Measurements from ENCODE around the gene ZNF417. TPM values are rescaled to one million over a fixed set of nuclear protein-coding genes. Genes with fewer than 3 reads are reported as not detected.
"Not testable (repeated sequence)": the region's sequence is repeated elsewhere in the genome, so short reads cannot be mapped to it uniquely, and the experiment has no call there.

The ZNF417 gene
- total and polyA plus RNA-seq, 4 donors, result 2.0 to 23.5 (median 10.0) TPM

GRCh38 chr19:57900311-57900710, 16.1 kb downstream of the ZNF417 start:
- intact Hi-C loops (cut with DNase I), result no loop called here
- H3K4me1 ChIP-seq (ENCODE audit: control insufficient read depth in 1 of 2, insufficient read depth in 2 of 2, low read length in 2 of 2), result no peaks in the 10 kb centered on the region
- H3K9me3 ChIP-seq (ENCODE audit: control insufficient read depth, low read length), result peaks cover 13% of the 10 kb centered on the region
- no peaks in the 10 kb centered on the region for H3K36me3 ChIP-seq (ENCODE audit: control insufficient read depth in 1 of 2, insufficient read depth in 2 of 2, low read length in 1 of 2)
- DNase-seq, result no peak
- no peak overlapping the region for H3K4me3 ChIP-seq (ENCODE audit: low read length in 2 of 2)
- ATAC-seq (ENCODE audit: low FRiP score), result no peak
- H3K27me3 ChIP-seq (ENCODE audit: control insufficient read depth in 1 of 2, insufficient read depth in 2 of 2, low read length in 1 of 2), result no peaks in the 10 kb centered on the region
- WGBS, 2 donors, result 70 to 80% methylated on average over 5 of the region's 5 CpGs
- no peak overlapping the region for H3K27ac ChIP-seq (ENCODE audit: low read depth in 1 of 2, low read length in 2 of 2)

GRCh38 chr19:57890706-57891105, 25.7 kb downstream of the ZNF417 start:
- H3K36me3 ChIP-seq (ENCODE audit: control insufficient read depth in 1 of 2, insufficient read depth in 2 of 2, low read length in 1 of 2); H3K27ac ChIP-seq (ENCODE audit: low read depth in 1 of 2, low read length in 2 of 2); DNase-seq; H3K4me3 ChIP-seq (ENCODE audit: low read length in 2 of 2); H3K4me1 ChIP-seq (ENCODE audit: control insufficient read depth in 1 of 2, insufficient read depth in 2 of 2, low read length in 2 of 2); intact Hi-C loops (cut with DNase I); H3K9me3 ChIP-seq (ENCODE audit: control insufficient read depth, low read length); ATAC-seq (ENCODE audit: low FRiP score); H3K27me3 ChIP-seq (ENCODE audit: control insufficient read depth in 1 of 2, insufficient read depth in 2 of 2, low read length in 1 of 2): not testable (repeated sequence)
- WGBS, 2 donors, result 28 to 39% methylated on average over 3 of the region's 3 CpGs

- H3K27ac ChIP-seq (ENCODE audit: low read depth in 1 of 2, low read length in 2 of 2), result no peak within 1 kb of the TSS
- H3K9me3 ChIP-seq (ENCODE audit: control insufficient read depth, low read length), result peaks cover 2% of the 10 kb centered on the region
- DNase-seq, result peak; percentile 74 to 88
- H3K4me1 ChIP-seq (ENCODE audit: control insufficient read depth in 1 of 2, insufficient read depth in 2 of 2, low read length in 2 of 2), result no peaks in the 10 kb centered on the region
- intact Hi-C loops (cut with DNase I), result no loop called here
- peak; percentile 85 for ATAC-seq (ENCODE audit: low FRiP score)
- H3K4me3 ChIP-seq (ENCODE audit: low read length in 2 of 2), result no peak within 1 kb of the TSS
- no peaks in the 10 kb centered on the region for H3K27me3 ChIP-seq (ENCODE audit: control insufficient read depth in 1 of 2, insufficient read depth in 2 of 2, low read length in 1 of 2)
- no peaks in the 10 kb centered on the region for H3K36me3 ChIP-seq (ENCODE audit: control insufficient read depth in 1 of 2, insufficient read depth in 2 of 2, low read length in 1 of 2)
- 1% methylated on average over 43 of the region's 43 CpGs for WGBS, 2 donors
Observed at GRCh38 chr19:57888560-57889231, 27.7 kb downstream of the ZNF417 start, which contains the start of gene ZNF814. ZNF814 (minus strand) TSS chr19:57889037; CDS start chr19:57888802, 235 bp downstream.

- no peaks in the 10 kb centered on the region for H3K4me1 ChIP-seq (ENCODE audit: control insufficient read depth in 1 of 2, insufficient read depth in 2 of 2, low read length in 2 of 2)
- H3K27me3 ChIP-seq (ENCODE audit: control insufficient read depth in 1 of 2, insufficient read depth in 2 of 2, low read length in 1 of 2), result no peaks in the 10 kb centered on the region
- ATAC-seq (ENCODE audit: low FRiP score), result peak; percentile 15
- H3K9me3 ChIP-seq (ENCODE audit: control insufficient read depth, low read length), result peaks cover 2% of the 10 kb centered on the region
- no peak overlapping the region for H3K4me3 ChIP-seq (ENCODE audit: low read length in 2 of 2)
- no peaks in the 10 kb centered on the region for H3K36me3 ChIP-seq (ENCODE audit: control insufficient read depth in 1 of 2, insufficient read depth in 2 of 2, low read length in 1 of 2)
- intact Hi-C loops (cut with DNase I), result no loop called here
- no peak for DNase-seq
- H3K27ac ChIP-seq (ENCODE audit: low read depth in 1 of 2, low read length in 2 of 2), result no peak overlapping the region
- 3 to 4% methylated on average over 8 of the region's 8 CpGs for WGBS, 2 donors
Observed at GRCh38 chr19:57888107-57888559, 28.3 kb downstream of the ZNF417 start.

GRCh38 chr19:57887195-57887941, 29.0 kb downstream of the ZNF417 start:
- intact Hi-C loops (cut with DNase I), result no loop called here
- peaks cover 2% of the 10 kb centered on the region for H3K9me3 ChIP-seq (ENCODE audit: control insufficient read depth, low read length)

GRCh38 chr19:57886046-57886445, 30.3 kb downstream of the ZNF417 start:
- Histone ChIP-seq H3K9me3 (ENCODE audit: control insufficient read depth, low read length) (peaks cover 2% of the 10 kb centered on the region), H3K4me3 (ENCODE audit: low read length in 2 of 2) (no peak overlapping the region), H3K4me1 (ENCODE audit: control insufficient read depth in 1 of 2, insufficient read depth in 2 of 2, low read length in 2 of 2) (no peaks in the 10 kb centered on the region), H3K27ac (ENCODE audit: low read depth in 1 of 2, low read length in 2 of 2) (no peak overlapping the region), H3K27me3 (ENCODE audit: control insufficient read depth in 1 of 2, insufficient read depth in 2 of 2, low read length in 1 of 2) (no peaks in the 10 kb centered on the region), H3K36me3 (ENCODE audit: control insufficient read depth in 1 of 2, insufficient read depth in 2 of 2, low read length in 1 of 2) (no peaks in the 10 kb centered on the region)
- intact Hi-C loops (cut with DNase I), result no loop called here
- no peak for ATAC-seq (ENCODE audit: low FRiP score)
- 84% methylated on average over 3 of the region's 3 CpGs for WGBS, 2 donors
- DNase-seq, result no peak

More at GRCh38 chr19:57887195-57887941, 29.0 kb downstream of the ZNF417 start:
- ATAC-seq (ENCODE audit: low FRiP score), result no peak
- no peaks in the 10 kb centered on the region for H3K36me3 ChIP-seq (ENCODE audit: control insufficient read depth in 1 of 2, insufficient read depth in 2 of 2, low read length in 1 of 2)
- no peaks in the 10 kb centered on the region for H3K4me1 ChIP-seq (ENCODE audit: control insufficient read depth in 1 of 2, insufficient read depth in 2 of 2, low read length in 2 of 2)
- H3K27me3 ChIP-seq (ENCODE audit: control insufficient read depth in 1 of 2, insufficient read depth in 2 of 2, low read length in 1 of 2), result no peaks in the 10 kb centered on the region
- no peak overlapping the region for H3K27ac ChIP-seq (ENCODE audit: low read depth in 1 of 2, low read length in 2 of 2)
- WGBS, 2 donors, result 22 to 26% methylated on average over 6 of the region's 6 CpGs
- H3K4me3 ChIP-seq (ENCODE audit: low read length in 2 of 2), result no peak overlapping the region
- DNase-seq, result no peak

- H3K36me3 ChIP-seq (ENCODE audit: control insufficient read depth in 1 of 2, insufficient read depth in 2 of 2, low read length in 1 of 2); intact Hi-C loops (cut with DNase I); DNase-seq; H3K4me3 ChIP-seq (ENCODE audit: low read length in 2 of 2); ATAC-seq (ENCODE audit: low FRiP score); H3K27me3 ChIP-seq (ENCODE audit: control insufficient read depth in 1 of 2, insufficient read depth in 2 of 2, low read length in 1 of 2); H3K27ac ChIP-seq (ENCODE audit: low read depth in 1 of 2, low read length in 2 of 2); H3K4me1 ChIP-seq (ENCODE audit: control insufficient read depth in 1 of 2, insufficient read depth in 2 of 2, low read length in 2 of 2): not testable (repeated sequence)
- H3K9me3 ChIP-seq (ENCODE audit: control insufficient read depth, low read length), result peaks cover 31% of the 10 kb centered on the region
- WGBS, 2 donors, result 89 to 93% methylated on average over 8 of the region's 8 CpGs
Observed at GRCh38 chr19:57873883-57874799, 42.3 kb downstream of the ZNF417 start.

GRCh38 chr19:57872450-57872849, 43.9 kb downstream of the ZNF417 start:
- Histone ChIP-seq H3K27ac (ENCODE audit: low read depth in 1 of 2, low read length in 2 of 2) (no peak overlapping the region), H3K36me3 (ENCODE audit: control insufficient read depth in 1 of 2, insufficient read depth in 2 of 2, low read length in 1 of 2) (peaks cover 0 to 4% of the 10 kb centered on the region in 2 donors), H3K4me1 (ENCODE audit: control insufficient read depth in 1 of 2, insufficient read depth in 2 of 2, low read length in 2 of 2) (no peaks in the 10 kb centered on the region), H3K4me3 (ENCODE audit: low read length in 2 of 2) (no peak overlapping the region), H3K9me3 (ENCODE audit: control insufficient read depth, low read length) (peaks cover 34% of the 10 kb centered on the region), H3K27me3 (ENCODE audit: control insufficient read depth in 1 of 2, insufficient read depth in 2 of 2, low read length in 1 of 2) (no peaks in the 10 kb centered on the region)
- ATAC-seq (ENCODE audit: low FRiP score) (no peak), DNase-seq (no peak)
- intact Hi-C loops (cut with DNase I), result no loop called here

Data from aorta (tissue), 5 donors.